Panc1 (cell line): Measurements from ENCODE around the gene DEDD2. TPM values are rescaled to one million over a fixed set of nuclear protein-coding genes. Genes with fewer than 3 reads are reported as not detected.
A peak's percentile ranks its signal among the peaks of the same experiment; 100 is the strongest.

ENCODE experiments used
- ATAC-seq: fragments of 200-7000 bp; cut with Tn5 transposase; 2 replicates; pipeline ENCODE4 v1.9.1; 2020; ENCODE audit warnings: mild to moderate bottlenecking, moderate library complexity
- BruUV-seq: library from RNA; stranded (reverse); fragments of 400-500 nt; replicated peaks from 2 replicates; lab custom pipeline; 2021; lab: Mats Ljungman, UMichigan
- CTCF ChIA-PET: fragments of 300-600 bp; sonication (Branson Sonifier 250); formaldehyde crosslinking; loops from one replicate; lab custom pipeline; 2022; ENCODE audit warnings: antibody characterized with exemption; lab: Charles Lee
- POLR2A ChIA-PET: fragments of 300-600 bp; sonication (Branson Sonifier 250); formaldehyde crosslinking; loops from one replicate; lab custom pipeline; 2022; ENCODE audit warnings: antibody characterized with exemption; lab: Charles Lee
- DNase-seq: peaks from one replicate; pipeline ENCODE4 v3.0.0-alpha.2; 2010; ENCODE audit warnings: low read depth, low spot score
- H3K27ac ChIP-seq: 2 replicates; pipeline ENCODE4 v1.5.1; 2011; ENCODE audit warnings: mild to moderate bottlenecking, low read length, inconsistent platforms
- H3K27me3 ChIP-seq: fragments of 200-500 bp; sonication (Bioruptor generic); 2 replicates; pipeline ENCODE4 v1.6.0; 2014; ENCODE audit warnings: low read length, inconsistent platforms; ENCODE audit not compliant: control insufficient read depth, insufficient read depth
- H3K36me3 ChIP-seq: fragments of 200-500 bp; sonication (Bioruptor generic); 2 replicates; pipeline ENCODE4 v1.5.1; 2014; ENCODE audit warnings: inconsistent platforms, mild to moderate bottlenecking, low read length, moderate library complexity; ENCODE audit not compliant: control insufficient read depth, insufficient read depth
- H3K4me1 ChIP-seq: 2 replicates; pipeline ENCODE4 v1.5.1; 2011; ENCODE audit warnings: inconsistent platforms, mild to moderate bottlenecking, low read length, moderate library complexity; ENCODE audit not compliant: control insufficient read depth, insufficient read depth
- H3K4me3 ChIP-seq, 2 experiments: 2 replicates each; pipeline ENCODE4 v1.5.1; 2011 to 2012; ENCODE audit warnings: low read depth in 2 of 2, low read length in 2 of 2, mild to moderate bottlenecking in 2 of 2, inconsistent platforms in 1 of 2, moderate library complexity in 1 of 2
- H3K9me3 ChIP-seq: fragments of 200-500 bp; sonication (Bioruptor generic); 2 replicates; pipeline ENCODE4 v1.5.1; 2014; ENCODE audit warnings: low read depth, mild to moderate bottlenecking, inconsistent platforms, low read length, moderate library complexity; ENCODE audit not compliant: control insufficient read depth, insufficient read depth
- CTCF ChIP-seq: fragments of 450-650 bp; IDR thresholded peaks from 2 replicates; pipeline ENCODE4 v1.5.1; 2017; ENCODE audit warnings: mild to moderate bottlenecking
- POLR2AphosphoS5 ChIP-seq: IDR thresholded peaks from 2 replicates; pipeline ENCODE4 v1.6.1; 2012; ENCODE audit warnings: mild to moderate bottlenecking, low read depth, low read length, moderate library complexity
- REST ChIP-seq, 2 experiments: IDR thresholded peaks; 2 replicates each; pipeline ENCODE4 v1.6.1; 2011 to 2012; ENCODE audit warnings: low read depth in 2 of 2, control low read depth in 1 of 2, low read length in 1 of 2, mild to moderate bottlenecking in 1 of 2, moderate library complexity in 1 of 2; ENCODE audit not compliant: insufficient read depth in 1 of 2
- SIN3A ChIP-seq: IDR thresholded peaks from 2 replicates; pipeline ENCODE4 v1.6.1; 2012; ENCODE audit warnings: low read depth, mild to moderate bottlenecking, low read length, moderate library complexity, borderline replicate concordance; ENCODE audit not compliant: insufficient read depth
- TCF7L2 ChIP-seq: IDR thresholded peaks from 2 replicates; pipeline ENCODE4 v1.6.1; 2011; ENCODE audit warnings: mild to moderate bottlenecking, low read depth, low read length, inconsistent platforms
- in situ Hi-C: cut with HindIII; loops from 2 replicates; pipeline ENCODE4 v1.10.0; 2016; ENCODE audit warnings: low sequenced_read_pairs, low pct_unique_long_range_greater_than_20kb
- intact Hi-C: fragments of 100-400 bp; cut with micrococcal nuclease; formaldehyde crosslinking; loops from one replicate; pipeline ENCODE4 v1.10.0; 2022; ENCODE audit not compliant: unreplicated experiment
- total RNA-seq: library from RNA; stranded (reverse); gene quantifications from one replicate; pipeline ENCODE4 v1.2.1, GENCODE V29; 2021; ENCODE audit not compliant: unreplicated experiment

The DEDD2 gene
- total RNA-seq, 1 experiment from 2014 or later = 13.2 TPM

- ChIA-PET CTCF (interaction anchor here (0.7 kb wide), 1 partner anchor 364 kb away, joined by 3 read pairs; no protein-coding TSS in a partner anchor), POLR2A (interaction anchor here (0.6 to 0.7 kb wide), 2 partner anchors 31 to 90 kb away, joined by 5 to 13 read pairs; no protein-coding TSS in a partner anchor)
- H3K4me3 ChIP-seq = peak overlapping the region; percentile 2 to 66; a peak in 2 of 4 replicates
- H3K27ac ChIP-seq = peak overlapping the region; percentile 57; the same call in 1 of the 2 replicates
- TF ChIP-seq TCF7L2 = no peak
- TF ChIP-seq POLR2AphosphoS5 = no peak
- no peak for TF ChIP-seq REST (IDR thresholded peaks at IDR 0.05; ENCODE audit: insufficient read depth in 1 of 2, low read depth in 2 of 2, low read length in 1 of 2)
- no peak for TF ChIP-seq CTCF
- no peak for TF ChIP-seq SIN3A
- ATAC-seq (no peak), DNase-seq (no peak)
- no peaks in the 10 kb centered on the region for H3K9me3 ChIP-seq
- intact Hi-C loops (no loop called here), in situ Hi-C loops (no loop called here)
- H3K27me3 ChIP-seq = no peaks in the 10 kb centered on the region
- H3K4me1 ChIP-seq = peaks cover 36% of the 10 kb centered on the region
- H3K36me3 ChIP-seq = no peaks in the 10 kb centered on the region; the same call in 1 of the 2 replicates
- TSS peak; percentile 32 for BruUV-seq
Observed at GRCh38 chr19:42250666-42251531, 33.4 kb upstream of the DEDD2 start.

- ATAC-seq (no peak), DNase-seq (no peak)
- Histone ChIP-seq H3K27me3 (no peaks in the 10 kb centered on the region), H3K4me3 (no peak overlapping the region; a peak in 1 of 4 replicates), H3K27ac (peak overlapping the region; percentile 57; the same call in 1 of the 2 replicates), H3K36me3 (no peaks in the 10 kb centered on the region; the same call in 1 of the 2 replicates), H3K4me1 (peaks cover 38% of the 10 kb centered on the region), H3K9me3 (no peaks in the 10 kb centered on the region)
- TF ChIP-seq TCF7L2 = no peak
- TF ChIP-seq POLR2AphosphoS5 = no peak
- no peak for TF ChIP-seq CTCF
- no peak for TF ChIP-seq SIN3A
- no peak for TF ChIP-seq REST (IDR thresholded peaks at IDR 0.05; ENCODE audit: insufficient read depth in 1 of 2, low read depth in 2 of 2, low read length in 1 of 2)
- ChIA-PET CTCF (interaction anchor here (0.7 kb wide), 1 partner anchor 363 kb away, joined by 3 read pairs; no protein-coding TSS in a partner anchor), POLR2A (interaction anchor here (0.7 kb wide), 1 partner anchor 32 kb away, joined by 5 read pairs; no protein-coding TSS in a partner anchor)
- BruUV-seq = no TSS peak
- intact Hi-C loops = no loop called here
- in situ Hi-C loops = no loop called here
Observed at GRCh38 chr19:42250183-42250665, 32.7 kb upstream of the DEDD2 start.
